HL-60 (cell line): Measurements from ENCODE around the gene ACACA.

Experiments
- POLR2AphosphoS5 ChIP-seq: IDR thresholded peaks from 2 replicates; pipeline ENCODE4 v1.6.1; 2012; ENCODE audit warnings: low read depth
- TF ChIP-seq, protein P1 (sequence below): IDR thresholded peaks from one replicate; pipeline ENCODE4 v1.5.1; 2011; ENCODE audit warnings: low read length, control low read depth, inconsistent platforms; ENCODE audit not compliant: insufficient read depth

DNA sequence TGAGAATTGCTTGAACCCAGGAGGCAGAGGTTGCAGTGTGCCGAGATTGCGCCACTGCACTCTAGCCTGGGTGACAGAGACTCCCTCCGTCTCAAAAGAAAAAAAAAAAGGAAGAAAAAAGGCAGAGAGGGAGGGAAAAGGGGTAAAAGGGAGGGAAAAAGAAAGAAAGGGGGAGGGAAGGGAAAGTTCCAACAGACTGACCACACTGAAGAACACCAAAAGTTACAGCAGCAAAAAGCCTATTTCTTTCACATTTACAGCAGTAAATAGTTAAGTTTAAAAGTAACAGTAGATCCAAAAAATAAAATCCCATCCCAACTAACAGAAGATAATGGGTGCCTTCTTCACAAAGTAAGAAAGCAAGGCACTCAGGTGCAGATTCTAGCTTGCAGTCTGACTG, 67.8 kb downstream of the ACACA start:
- TF ChIP-seq, protein P1, sequence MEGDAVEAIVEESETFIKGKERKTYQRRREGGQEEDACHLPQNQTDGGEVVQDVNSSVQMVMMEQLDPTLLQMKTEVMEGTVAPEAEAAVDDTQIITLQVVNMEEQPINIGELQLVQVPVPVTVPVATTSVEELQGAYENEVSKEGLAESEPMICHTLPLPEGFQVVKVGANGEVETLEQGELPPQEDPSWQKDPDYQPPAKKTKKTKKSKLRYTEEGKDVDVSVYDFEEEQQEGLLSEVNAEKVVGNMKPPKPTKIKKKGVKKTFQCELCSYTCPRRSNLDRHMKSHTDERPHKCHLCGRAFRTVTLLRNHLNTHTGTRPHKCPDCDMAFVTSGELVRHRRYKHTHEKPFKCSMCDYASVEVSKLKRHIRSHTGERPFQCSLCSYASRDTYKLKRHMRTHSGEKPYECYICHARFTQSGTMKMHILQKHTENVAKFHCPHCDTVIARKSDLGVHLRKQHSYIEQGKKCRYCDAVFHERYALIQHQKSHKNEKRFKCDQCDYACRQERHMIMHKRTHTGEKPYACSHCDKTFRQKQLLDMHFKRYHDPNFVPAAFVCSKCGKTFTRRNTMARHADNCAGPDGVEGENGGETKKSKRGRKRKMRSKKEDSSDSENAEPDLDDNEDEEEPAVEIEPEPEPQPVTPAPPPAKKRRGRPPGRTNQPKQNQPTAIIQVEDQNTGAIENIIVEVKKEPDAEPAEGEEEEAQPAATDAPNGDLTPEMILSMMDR = no peak
- no peak for TF ChIP-seq POLR2AphosphoS5
